Colonic mucosa (tissue), 4 donors: Measurements from ENCODE around the gene PIEZO2. TPM values are rescaled to one million over a fixed set of nuclear protein-coding genes. Genes with fewer than 3 reads are reported as not detected.

Experiments used
- DNase-seq: peaks from one replicate; pipeline ENCODE4 v3.0.0-alpha.2; 2020
- H3K27ac ChIP-seq: fragments of 200-600 bp; one replicate; pipeline ENCODE4 v1.8.0; 2021
- H3K27me3 ChIP-seq: fragments of 200-600 bp; one replicate; pipeline ENCODE4 v1.8.0; 2021
- H3K36me3 ChIP-seq: fragments of 200-600 bp; one replicate; pipeline ENCODE4 v1.8.0; 2021
- H3K4me1 ChIP-seq: fragments of 200-600 bp; one replicate; pipeline ENCODE4 v1.8.0; 2021; ENCODE audit warnings: mild to moderate bottlenecking
- H3K4me3 ChIP-seq: fragments of 200-600 bp; one replicate; pipeline ENCODE4 v1.8.0; 2021
- H3K9ac ChIP-seq, 2 donors: one replicate each; pipeline ENCODE4 v1.7.0; 2013; ENCODE audit warnings: control low read depth in 2 of 2, low read depth in 2 of 2, low read length in 2 of 2
- H3K9me3 ChIP-seq: fragments of 200-600 bp; one replicate; pipeline ENCODE4 v1.8.0; 2021
- CTCF ChIP-seq: fragments of 200-600 bp; IDR thresholded peaks from one replicate; pipeline ENCODE4 v1.8.0; 2022; ENCODE audit warnings: antibody characterized with exemption, mild to moderate bottlenecking
- intact Hi-C: fragments of 100-400 bp; cut with DNase I; formaldehyde crosslinking; loops from one replicate; pipeline ENCODE4 v1.14.1; 2022
- total RNA-seq, 2 donors: library from RNA; stranded (reverse); fragmentation: NEBNext Ultra II Directional in 1 of 2; extraction: Animal tissue kit (Norgen Biotek cat#: 25700) in 1 of 2; gene quantifications; one replicate each; pipeline ENCODE4 v1.2.1, GENCODE V29; 2021
- donor health status: healthy.
- donor health status: DM: no; HTN: no; CAD: no.
- donor health status: DM: no; HTN: no; CAD: no.

The PIEZO2 gene
- total RNA-seq, 2 donors from 2014 or later = 0.79 to 4.0 TPM

GRCh38 chr18:10797896-10798295, 351.5 kb downstream of the PIEZO2 start:
- DNase-seq = no peak
- H3K36me3 ChIP-seq = no peaks in the 10 kb centered on the region
- H3K27ac ChIP-seq = no peak overlapping the region
- H3K4me1 ChIP-seq = no peaks in the 10 kb centered on the region
- H3K9ac ChIP-seq = no peak overlapping the region
- no peak overlapping the region for H3K4me3 ChIP-seq
- intact Hi-C loops = no loop called here
- H3K9me3 ChIP-seq = no peaks in the 10 kb centered on the region
- no peaks in the 10 kb centered on the region for H3K27me3 ChIP-seq
- no peak for TF ChIP-seq CTCF

GRCh38 chr18:10794771-10795170, 354.6 kb downstream of the PIEZO2 start:
- Histone ChIP-seq H3K36me3 (no peaks in the 10 kb centered on the region), H3K4me1 (no peaks in the 10 kb centered on the region), H3K27me3 (no peaks in the 10 kb centered on the region), H3K9me3 (no peaks in the 10 kb centered on the region), H3K27ac (no peak overlapping the region), H3K4me3 (no peak overlapping the region), H3K9ac (no peak overlapping the region)
- DNase-seq = no peak
- no peak for TF ChIP-seq CTCF
- intact Hi-C loops = no loop called here

- H3K36me3 ChIP-seq = no peaks in the 10 kb centered on the region
- no peaks in the 10 kb centered on the region for H3K27me3 ChIP-seq
- H3K9me3 ChIP-seq = no peaks in the 10 kb centered on the region
- no peak overlapping the region for H3K27ac ChIP-seq
- H3K4me3 ChIP-seq = no peak overlapping the region
- H3K9ac ChIP-seq = no peak overlapping the region
- TF ChIP-seq CTCF = no peak
- intact Hi-C loops = no loop called here
- no peak for DNase-seq
- H3K4me1 ChIP-seq = no peaks in the 10 kb centered on the region
Measured at GRCh38 chr18:10793730-10794370, 355.5 kb downstream of the PIEZO2 start.

- intact Hi-C loops = no loop called here
- no peak overlapping the region for H3K27ac ChIP-seq
- DNase-seq = no peak
- no peaks in the 10 kb centered on the region for H3K36me3 ChIP-seq
- no peaks in the 10 kb centered on the region for H3K9me3 ChIP-seq
- no peaks in the 10 kb centered on the region for H3K4me1 ChIP-seq
- H3K27me3 ChIP-seq = no peaks in the 10 kb centered on the region
- TF ChIP-seq CTCF = no peak
- H3K9ac ChIP-seq = no peak overlapping the region
- no peak overlapping the region for H3K4me3 ChIP-seq
Measured at GRCh38 chr18:10792181-10792580, 357.2 kb downstream of the PIEZO2 start.

- Histone ChIP-seq H3K4me1 (no peaks in the 10 kb centered on the region), H3K9ac (no peak overlapping the region), H3K9me3 (no peaks in the 10 kb centered on the region), H3K27me3 (no peaks in the 10 kb centered on the region), H3K4me3 (no peak overlapping the region), H3K36me3 (no peaks in the 10 kb centered on the region), H3K27ac (no peak overlapping the region)
- DNase-seq = no peak
- no peak for TF ChIP-seq CTCF
- intact Hi-C loops = no loop called here
Measured at GRCh38 chr18:10791169-10791831, 358.1 kb downstream of the PIEZO2 start.
